Measurements from ENCODE around the gene GABRB1.

The GABRB1 gene

DNA sequence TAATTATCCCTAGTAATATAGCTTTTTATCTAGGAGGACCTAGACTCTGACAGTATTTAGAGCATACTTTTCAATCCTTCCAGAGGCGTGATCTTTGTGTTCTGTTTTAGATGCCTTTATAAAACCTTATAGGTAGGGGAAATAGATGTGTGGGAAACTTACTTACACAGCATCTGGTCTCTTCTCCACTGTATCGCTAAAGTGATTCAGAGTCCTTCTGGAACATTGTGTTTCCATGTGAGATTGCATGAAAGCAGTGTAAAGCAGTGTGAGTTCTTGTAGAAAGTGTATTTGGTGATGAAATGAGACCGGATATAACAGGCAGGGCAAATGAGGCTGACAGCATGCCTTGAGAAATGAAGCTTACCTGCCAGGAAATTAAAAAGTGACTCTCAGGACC lies 9.5 kb downstream of the GABRB1 start:
- Histone ChIP-seq H2AFZ (no peak overlapping the region), H3K27ac (no peak overlapping the region), H3K4me1 (no peaks in the 10 kb centered on the region), H3K9me3 (ENCODE audit: control insufficient read depth, low read length) (no peaks in the 10 kb centered on the region), H3K79me2 (no peaks in the 10 kb centered on the region), H3K36me3 (ENCODE audit: control insufficient read depth, insufficient read depth, low read length) (no peaks in the 10 kb centered on the region), H3K4me2 (ENCODE audit: low read length) (no peak overlapping the region), H3K27me3 (ENCODE audit: control insufficient read depth, insufficient read depth, low read length) (no peaks in the 10 kb centered on the region), H3K4me3 (ENCODE audit: low read depth, low read length) (no peak overlapping the region), H3K9ac (no peak overlapping the region)
- TF ChIP-seq, protein P1, sequence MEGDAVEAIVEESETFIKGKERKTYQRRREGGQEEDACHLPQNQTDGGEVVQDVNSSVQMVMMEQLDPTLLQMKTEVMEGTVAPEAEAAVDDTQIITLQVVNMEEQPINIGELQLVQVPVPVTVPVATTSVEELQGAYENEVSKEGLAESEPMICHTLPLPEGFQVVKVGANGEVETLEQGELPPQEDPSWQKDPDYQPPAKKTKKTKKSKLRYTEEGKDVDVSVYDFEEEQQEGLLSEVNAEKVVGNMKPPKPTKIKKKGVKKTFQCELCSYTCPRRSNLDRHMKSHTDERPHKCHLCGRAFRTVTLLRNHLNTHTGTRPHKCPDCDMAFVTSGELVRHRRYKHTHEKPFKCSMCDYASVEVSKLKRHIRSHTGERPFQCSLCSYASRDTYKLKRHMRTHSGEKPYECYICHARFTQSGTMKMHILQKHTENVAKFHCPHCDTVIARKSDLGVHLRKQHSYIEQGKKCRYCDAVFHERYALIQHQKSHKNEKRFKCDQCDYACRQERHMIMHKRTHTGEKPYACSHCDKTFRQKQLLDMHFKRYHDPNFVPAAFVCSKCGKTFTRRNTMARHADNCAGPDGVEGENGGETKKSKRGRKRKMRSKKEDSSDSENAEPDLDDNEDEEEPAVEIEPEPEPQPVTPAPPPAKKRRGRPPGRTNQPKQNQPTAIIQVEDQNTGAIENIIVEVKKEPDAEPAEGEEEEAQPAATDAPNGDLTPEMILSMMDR (IDR thresholded peaks at IDR 0.05) = no peak

DNA sequence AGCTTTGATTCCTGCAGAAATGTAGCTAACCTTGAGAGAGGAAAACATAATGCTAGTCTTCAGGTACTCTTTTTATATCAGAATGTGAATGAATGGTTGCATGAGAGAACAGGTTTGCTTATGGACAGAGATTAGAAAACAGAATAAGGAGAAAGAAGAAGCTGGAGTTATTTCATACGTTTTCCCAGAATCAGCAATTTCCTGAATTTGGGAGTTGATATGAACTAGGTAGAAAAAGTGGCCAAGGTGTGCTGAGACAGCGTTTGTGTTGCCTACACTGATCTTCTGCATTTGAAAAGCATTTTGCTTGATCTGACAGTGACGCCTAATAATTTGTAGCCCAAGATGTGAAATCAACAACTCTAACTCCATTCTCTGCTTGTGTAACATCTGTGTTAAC lies 12.5 kb downstream of the GABRB1 start:
- TF ChIP-seq, protein P1 (IDR thresholded peaks at IDR 0.05) = no peak
- Histone ChIP-seq H3K36me3 (ENCODE audit: control insufficient read depth, insufficient read depth, low read length) (no peaks in the 10 kb centered on the region), H3K4me2 (ENCODE audit: low read length) (no peak overlapping the region), H2AFZ (no peak overlapping the region), H3K9me3 (ENCODE audit: control insufficient read depth, low read length) (no peaks in the 10 kb centered on the region), H3K4me1 (no peaks in the 10 kb centered on the region), H3K4me3 (ENCODE audit: low read depth, low read length) (no peak overlapping the region), H3K79me2 (no peaks in the 10 kb centered on the region), H3K9ac (no peak overlapping the region), H3K27ac (no peak overlapping the region), H3K27me3 (ENCODE audit: control insufficient read depth, insufficient read depth, low read length) (no peaks in the 10 kb centered on the region)

DNA sequence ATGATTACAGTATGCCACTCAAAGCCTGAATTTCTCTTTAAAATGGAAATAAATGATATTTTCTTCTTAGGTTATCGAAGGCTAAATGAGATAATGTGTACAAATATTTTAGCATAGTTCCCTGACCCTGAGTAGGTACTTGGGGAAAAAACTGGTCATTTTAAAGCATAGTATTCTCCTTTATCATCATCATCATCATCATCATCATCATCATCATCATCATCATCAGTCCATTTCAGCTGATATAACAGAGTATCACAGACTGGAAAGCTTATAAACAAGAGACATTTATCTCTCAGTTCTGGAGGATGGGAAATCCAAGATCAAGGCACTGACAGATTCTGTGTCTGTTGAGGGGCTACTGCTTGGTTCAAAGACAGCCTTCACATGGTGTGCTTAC lies 13.9 kb downstream of the GABRB1 start:
- Histone ChIP-seq H3K27ac (no peak overlapping the region), H3K9me3 (ENCODE audit: control insufficient read depth, low read length) (no peaks in the 10 kb centered on the region), H3K4me3 (ENCODE audit: low read depth, low read length) (no peak overlapping the region), H2AFZ (no peak overlapping the region), H3K79me2 (no peaks in the 10 kb centered on the region), H3K4me2 (ENCODE audit: low read length) (no peak overlapping the region), H3K9ac (no peak overlapping the region), H3K4me1 (no peaks in the 10 kb centered on the region), H3K36me3 (ENCODE audit: control insufficient read depth, insufficient read depth, low read length) (no peaks in the 10 kb centered on the region), H3K27me3 (ENCODE audit: control insufficient read depth, insufficient read depth, low read length) (no peaks in the 10 kb centered on the region)
- TF ChIP-seq, protein P1 (IDR thresholded peaks at IDR 0.05) = no peak

DNA sequence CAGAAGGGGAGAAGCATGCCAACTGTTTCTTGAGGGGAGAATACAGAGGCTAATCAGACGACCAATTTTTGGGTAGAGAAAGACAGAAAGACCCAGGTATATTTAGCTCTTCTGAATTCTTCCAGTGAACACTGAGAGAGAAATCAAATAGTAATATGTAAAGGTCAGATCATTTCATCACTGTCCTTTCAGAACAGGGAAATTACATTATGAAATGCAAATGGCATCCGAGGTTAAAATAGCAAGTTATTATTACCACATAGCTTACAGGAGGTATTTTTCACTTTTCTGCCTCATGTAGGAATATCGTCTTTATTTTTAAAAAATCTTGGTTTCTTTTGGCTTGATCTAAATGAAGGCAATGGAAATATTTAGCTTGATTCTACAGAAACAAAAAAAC lies 18.0 kb downstream of the GABRB1 start:
- Histone ChIP-seq H3K36me3 (ENCODE audit: control insufficient read depth, insufficient read depth, low read length) (no peaks in the 10 kb centered on the region), H3K27ac (no peak overlapping the region)

More for the DNA sequence above, 18.0 kb downstream of the GABRB1 start:
- H3K9me3 ChIP-seq (ENCODE audit: control insufficient read depth, low read length) = no peaks in the 10 kb centered on the region
- no peak overlapping the region for H2AFZ ChIP-seq
- no peaks in the 10 kb centered on the region for H3K27me3 ChIP-seq (ENCODE audit: control insufficient read depth, insufficient read depth, low read length)
- no peak overlapping the region for H3K4me3 ChIP-seq (ENCODE audit: low read depth, low read length)
- no peaks in the 10 kb centered on the region for H3K4me1 ChIP-seq
- no peak overlapping the region for H3K4me2 ChIP-seq (ENCODE audit: low read length)
- no peak overlapping the region for H3K9ac ChIP-seq
- H3K79me2 ChIP-seq = no peaks in the 10 kb centered on the region
- TF ChIP-seq, protein P1 (IDR thresholded peaks at IDR 0.05) = no peak
